GM18498 (cell line): Measurements from ENCODE around the gene HEATR5A.
"Not testable (repeated sequence)": the region's sequence is repeated elsewhere in the genome, so short reads cannot be mapped to it uniquely, and the experiment has no call there.

ENCODE experiments used
- ATAC-seq: cut with Tn5 transposase; IDR thresholded peaks from one replicate; pipeline ENCODE4 v1.9.1; 2021; ENCODE audit warnings: mild to moderate bottlenecking, moderate library complexity; ENCODE audit not compliant: unreplicated experiment

The HEATR5A gene

GRCh38 chr14:31336646-31337045 lies 83.7 kb downstream of the HEATR5A start:
- ATAC-seq, result no peak

- ATAC-seq, result not testable (repeated sequence)
Observed at GRCh38 chr14:31331395-31331794, 89.0 kb downstream of the HEATR5A start.

GRCh38 chr14:31329876-31330521 lies 90.4 kb downstream of the HEATR5A start:
- not testable (repeated sequence) for ATAC-seq

GRCh38 chr14:31326111-31326510 lies 94.2 kb downstream of the HEATR5A start:
- ATAC-seq, result no peak

- no peak for ATAC-seq
Observed at GRCh38 chr14:31323419-31323818, 96.9 kb downstream of the HEATR5A start.

- no peak for ATAC-seq
Observed at GRCh38 chr14:31320922-31321766, 99.2 kb downstream of the HEATR5A start.

- no peak for ATAC-seq
Observed at GRCh38 chr14:31320216-31320615, 100.1 kb downstream of the HEATR5A start.

GRCh38 chr14:31319701-31320100 lies 100.6 kb downstream of the HEATR5A start:
- ATAC-seq, result no peak

- no peak for ATAC-seq
Observed at GRCh38 chr14:31312934-31313333, 107.4 kb downstream of the HEATR5A start.

GRCh38 chr14:31312370-31312769 lies 108.0 kb downstream of the HEATR5A start:
- ATAC-seq, result not testable (repeated sequence)

- peak; percentile 59 for ATAC-seq
Observed at GRCh38 chr14:31307618-31308017, 112.7 kb downstream of the HEATR5A start.

GRCh38 chr14:31307198-31307597 lies 113.2 kb downstream of the HEATR5A start:
- no peak for ATAC-seq

GRCh38 chr14:31303654-31304053 lies 116.7 kb downstream of the HEATR5A start:
- no peak for ATAC-seq

GRCh38 chr14:31300883-31301282 lies 119.5 kb downstream of the HEATR5A start:
- no peak for ATAC-seq

- ATAC-seq, result no peak
Observed at GRCh38 chr14:31300296-31300695, 120.1 kb downstream of the HEATR5A start.

- ATAC-seq, result peak; percentile 70
Observed at GRCh38 chr14:31297701-31298344, 122.5 kb downstream of the HEATR5A start.

- no peak for ATAC-seq
Observed at GRCh38 chr14:31297112-31297511, 123.2 kb downstream of the HEATR5A start.

GRCh38 chr14:31294746-31295405 lies 125.5 kb downstream of the HEATR5A start:
- no peak for ATAC-seq

- ATAC-seq, result no peak
Observed at GRCh38 chr14:31292937-31293616, 127.3 kb downstream of the HEATR5A start.

GRCh38 chr14:31291210-31291609 lies 129.1 kb downstream of the HEATR5A start:
- no peak for ATAC-seq
